HG03442 (cell line): ENCODE measurements around the gene DNAJB1.
A peak's percentile ranks its signal among the peaks of the same experiment; 100 is the strongest.

Experiments
- ATAC-seq: cut with Tn5 transposase; IDR thresholded peaks from one replicate; pipeline ENCODE4 v1.9.1; 2021; ENCODE audit warnings: mild to moderate bottlenecking, moderate library complexity; ENCODE audit not compliant: unreplicated experiment

The DNAJB1 gene

GRCh38 chr19:14497228-14497921 lies 20.8 kb downstream of the DNAJB1 start:
- ATAC-seq, result no peak

GRCh38 chr19:14496834-14497227 lies 21.4 kb downstream of the DNAJB1 start:
- ATAC-seq, result no peak

GRCh38 chr19:14496029-14496833 lies 22.0 kb downstream of the DNAJB1 start, which contains the start of gene GIPC1:
GIPC1 (minus strand) TSS chr19:14496127; CDS start chr19:14482976, 13,151 bp downstream.
- peak; percentile 57 for ATAC-seq

- ATAC-seq, result no peak
These were observed 22.5 kb downstream of the DNAJB1 start for GRCh38 chr19:14495672-14496028.

GRCh38 chr19:14494910-14495671 lies 23.1 kb downstream of the DNAJB1 start:
- no peak for ATAC-seq

- ATAC-seq, result no peak
These were observed 23.8 kb downstream of the DNAJB1 start for GRCh38 chr19:14494411-14494810.

GRCh38 chr19:14492756-14493337 lies 25.4 kb downstream of the DNAJB1 start:
- ATAC-seq, result no peak

GRCh38 chr19:14487370-14488125 lies 30.6 kb downstream of the DNAJB1 start:
- no peak for ATAC-seq

- no peak for ATAC-seq
These were observed 35.8 kb downstream of the DNAJB1 start for GRCh38 chr19:14482172-14482941.

- ATAC-seq, result no peak
These were observed 37.5 kb downstream of the DNAJB1 start for GRCh38 chr19:14480700-14481079.

GRCh38 chr19:14479975-14480699 lies 38.1 kb downstream of the DNAJB1 start:
- no peak for ATAC-seq

GRCh38 chr19:14479309-14479974 lies 38.8 kb downstream of the DNAJB1 start:
- no peak for ATAC-seq

GRCh38 chr19:14478113-14478545 lies 40.1 kb downstream of the DNAJB1 start:
- no peak for ATAC-seq

GRCh38 chr19:14477418-14478112 lies 40.6 kb downstream of the DNAJB1 start:
- ATAC-seq, result no peak

GRCh38 chr19:14476673-14477401 lies 41.4 kb downstream of the DNAJB1 start:
- ATAC-seq, result no peak

GRCh38 chr19:14476327-14476672 lies 41.9 kb downstream of the DNAJB1 start:
- ATAC-seq, result no peak
